Hematopoietic multipotent progenitor cell treated with erythropoietin and hydrocortisone succinate and interleukin-3 and kit ligand, for 17 days (in vitro differentiated cells): ENCODE data around the gene TGFBI.

Experiments
- DNase-seq: peaks from one replicate; pipeline ENCODE4 v3.0.0-alpha.2; 2015; ENCODE audit warnings: low spot score

The TGFBI gene

GRCh38 chr5:136001466-136001981 lies 27.3 kb upstream of the TGFBI start:
- DNase-seq = no peak

GRCh38 chr5:136004436-136004835 lies 24.4 kb upstream of the TGFBI start:
- no peak for DNase-seq

- no peak for DNase-seq
Observed at GRCh38 chr5:136005476-136005875, 23.3 kb upstream of the TGFBI start.

GRCh38 chr5:136006164-136006563 lies 22.6 kb upstream of the TGFBI start:
- no peak for DNase-seq

- no peak for DNase-seq
Observed at GRCh38 chr5:136006761-136007251, 22.0 kb upstream of the TGFBI start.

GRCh38 chr5:136007271-136007670 lies 21.5 kb upstream of the TGFBI start:
- DNase-seq = no peak

GRCh38 chr5:136011414-136012001 lies 17.3 kb upstream of the TGFBI start:
- DNase-seq = no peak

GRCh38 chr5:136012041-136012804 lies 16.6 kb upstream of the TGFBI start:
- no peak for DNase-seq

- no peak for DNase-seq
Observed at GRCh38 chr5:136013559-136013958, 15.2 kb upstream of the TGFBI start.

GRCh38 chr5:136014049-136015002 lies 14.5 kb upstream of the TGFBI start:
- no peak for DNase-seq

GRCh38 chr5:136015003-136015375 lies 13.8 kb upstream of the TGFBI start:
- no peak for DNase-seq

GRCh38 chr5:136015966-136016650 lies 12.7 kb upstream of the TGFBI start:
- DNase-seq = no peak

- peak; percentile 19 for DNase-seq
Observed at GRCh38 chr5:136016945-136017530, 11.8 kb upstream of the TGFBI start.

GRCh38 chr5:136018814-136019783 lies 9.7 kb upstream of the TGFBI start:
- peak; percentile 21 for DNase-seq

GRCh38 chr5:136020001-136020382 lies 8.8 kb upstream of the TGFBI start:
- no peak for DNase-seq

- peak; percentile 11 for DNase-seq
Observed at GRCh38 chr5:136020383-136021015, 8.3 kb upstream of the TGFBI start.

- peak; percentile 17 for DNase-seq
Observed at GRCh38 chr5:136021016-136021405, 7.8 kb upstream of the TGFBI start.

GRCh38 chr5:136022965-136023364 lies 5.8 kb upstream of the TGFBI start:
- no peak for DNase-seq

- DNase-seq = no peak
Observed at GRCh38 chr5:136023958-136024541, 4.7 kb upstream of the TGFBI start.
